ENCODE results near the gene FMN2.

GRCh38 chr1:240332672-240333071, 241.0 kb downstream of the FMN2 start:
- TF ChIP-seq POLR2A (IDR thresholded peaks at IDR 0.05) (no peak), CTCF (IDR thresholded peaks at IDR 0.05) (no peak)

All from Peyer's patch (tissue), 4 donors.